Common myeloid progenitor, CD34-positive (primary cell): ENCODE data around the gene MAGEB5.

Experiments
- CTCF ChIA-PET: fragments of 350-600 bp; sonication (Branson Sonifier 250); formaldehyde crosslinking; loops from one replicate; lab custom pipeline; 2021; ENCODE audit warnings: antibody characterized with exemption; lab: Charles Lee
- POLR2A ChIA-PET: fragments of 350-600 bp; sonication (Branson Sonifier 250); formaldehyde crosslinking; loops from one replicate; lab custom pipeline; 2021; ENCODE audit warnings: antibody characterized with exemption; lab: Charles Lee
- DNase-seq, 3 donors: peaks; one replicate each; pipeline versions ENCODE4 v3.0.0 to v3.0.0-alpha.2; 2013
- H3K27ac ChIP-seq, 2 experiments: 1 replicate in 1 of 2; 2 replicates in 1 of 2; pipeline ENCODE4 v1.7.0; 2013; ENCODE audit warnings: inconsistent platforms in 2 of 2, low read length in 2 of 2, mild to moderate bottlenecking in 2 of 2, low read depth in 1 of 2, moderate library complexity in 1 of 2; ENCODE audit not compliant: severe bottlenecking in 2 of 2, insufficient read depth in 1 of 2, poor library complexity in 1 of 2
- H3K27me3 ChIP-seq, 5 experiments: replicated peaks in 2 of 5; 1 replicate in 3 of 5; 2 replicates in 2 of 5; pipeline versions ENCODE4 v1.6.1 to v1.7.0; 2013; ENCODE audit warnings: low read length in 4 of 5, mild to moderate bottlenecking in 2 of 5, moderate library complexity in 2 of 5, inconsistent platforms in 1 of 5; ENCODE audit not compliant: insufficient read depth in 5 of 5, control insufficient read depth in 4 of 5
- H3K36me3 ChIP-seq, 4 experiments: 1 replicate in 2 of 4; 2 replicates in 2 of 4; pipeline versions ENCODE4 v1.6.1 to v1.7.0; 2013; ENCODE audit warnings: low read length in 3 of 4, control low read depth in 1 of 4, mild to moderate bottlenecking in 1 of 4; ENCODE audit not compliant: control insufficient read depth in 4 of 4, insufficient read depth in 4 of 4
- H3K4me1 ChIP-seq, 4 experiments: 1 replicate in 3 of 4; 2 replicates in 1 of 4; pipeline versions ENCODE4 v1.6.1 to v1.7.1; 2013; ENCODE audit warnings: low read length in 3 of 4, mild to moderate bottlenecking in 3 of 4, control low read depth in 1 of 4, inconsistent platforms in 1 of 4, moderate library complexity in 1 of 4; ENCODE audit not compliant: control insufficient read depth in 4 of 4, insufficient read depth in 4 of 4; ENCODE audit errors: control extremely low read depth in 1 of 4
- H3K4me3 ChIP-seq, 7 experiments: 1 replicate in 4 of 7; 2 replicates in 3 of 7; pipeline versions ENCODE4 v1.5.1 to v1.7.0; 2013; ENCODE audit warnings: mild to moderate bottlenecking in 7 of 7, low read length in 6 of 7, moderate library complexity in 6 of 7, inconsistent platforms in 2 of 7, low read depth in 2 of 7, control low read depth in 1 of 7; ENCODE audit not compliant: insufficient read depth in 4 of 7, control insufficient read depth in 1 of 7; ENCODE audit errors: extremely low read depth in 1 of 7
- H3K9me3 ChIP-seq, 5 experiments: 1 replicate in 4 of 5; 2 replicates in 1 of 5; pipeline versions ENCODE4 v1.6.1 to v1.7.1; 2013; ENCODE audit warnings: low read length in 4 of 5, mild to moderate bottlenecking in 2 of 5, inconsistent platforms in 1 of 5, low read depth in 1 of 5, moderate library complexity in 1 of 5; ENCODE audit not compliant: control insufficient read depth in 4 of 5, insufficient read depth in 2 of 5; ENCODE audit errors: control extremely low read depth in 1 of 5
- WGBS: methylation state at CpG from one replicate; pipeline ENCODE4 v1.1.5; 2013; ENCODE audit not compliant: insufficient coverage; 5-methylcytosine and 5-hydroxymethylcytosine counted together

The MAGEB5 gene

DNA sequence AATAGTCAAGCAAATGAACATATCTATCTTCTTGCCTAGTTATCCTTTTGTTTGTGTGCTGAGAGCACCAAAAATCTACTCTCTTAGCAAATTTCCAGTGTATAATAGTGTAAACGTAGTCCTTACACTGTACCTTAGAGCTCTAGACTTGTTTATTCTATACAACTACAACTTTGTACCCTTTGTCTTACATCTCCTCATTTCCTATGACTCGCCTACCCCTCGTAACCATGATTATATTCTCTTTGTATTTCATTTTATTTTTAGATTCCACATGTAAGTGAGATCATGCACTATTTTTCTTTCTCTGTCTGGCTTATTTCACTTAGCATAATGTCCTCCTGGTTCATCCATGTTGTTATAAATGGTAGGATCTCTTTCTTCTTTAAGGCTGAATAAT is 37.6 kb downstream of the MAGEB5 start:
- 83% methylated on average over 2 of the region's 3 CpGs for WGBS
- no peaks in the 10 kb centered on the region for H3K4me1 ChIP-seq
- H3K36me3 ChIP-seq: no peaks in the 10 kb centered on the region
- CTCF ChIA-PET: no interaction called here
- no peaks in the 10 kb centered on the region for H3K27me3 ChIP-seq
- no peak for DNase-seq
- no peak overlapping the region for H3K4me3 ChIP-seq
- no peak overlapping the region for H3K27ac ChIP-seq
- no peaks in the 10 kb centered on the region for H3K9me3 ChIP-seq
- POLR2A ChIA-PET: no interaction called here

- ChIA-PET POLR2A (no interaction called here), CTCF (no interaction called here)
- no peaks in the 10 kb centered on the region for H3K27me3 ChIP-seq
- no peak for DNase-seq
- no peak overlapping the region for H3K4me3 ChIP-seq
- no peaks in the 10 kb centered on the region for H3K36me3 ChIP-seq
- no peaks in the 10 kb centered on the region for H3K4me1 ChIP-seq
- H3K27ac ChIP-seq: no peak overlapping the region
- WGBS: 87% methylated on average over 6 of the region's 9 CpGs
- H3K9me3 ChIP-seq: no peaks in the 10 kb centered on the region
Measured at GRCh38 chrX:26254436-26254835, 38.5 kb downstream of the MAGEB5 start.

GRCh38 chrX:26262121-26262523 is 46.2 kb downstream of the MAGEB5 start:
- H3K27me3 ChIP-seq: no peaks in the 10 kb centered on the region
- 57% methylated on average over 3 of the region's 5 CpGs for WGBS
- no peak overlapping the region for H3K27ac ChIP-seq
- no peak for DNase-seq
- no peaks in the 10 kb centered on the region for H3K36me3 ChIP-seq
- no peak overlapping the region for H3K4me3 ChIP-seq
- CTCF ChIA-PET: no interaction called here
- H3K4me1 ChIP-seq: no peaks in the 10 kb centered on the region
- POLR2A ChIA-PET: no interaction called here
- no peaks in the 10 kb centered on the region for H3K9me3 ChIP-seq
